Ascending aorta (tissue), 2 donors: ENCODE data around the gene RARB. TPM values are rescaled to one million over a fixed set of nuclear protein-coding genes. Genes with fewer than 3 reads are reported as not detected.

ENCODE experiments used
- DNase-seq, 2 donors: peaks; one replicate each; pipeline ENCODE4 v3.0.0-alpha.2; 2019; ENCODE audit warnings: low spot score in 2 of 2
- H3K27ac ChIP-seq, 2 donors: fragments of 200-600 bp; sonication (generic); one replicate each; pipeline ENCODE4 v1.5.1; 2016 to 2017; ENCODE audit warnings: mild to moderate bottlenecking in 1 of 2
- H3K27me3 ChIP-seq: fragments of 200-600 bp; sonication (generic); one replicate; pipeline ENCODE4 v1.5.1; 2017
- H3K36me3 ChIP-seq, 2 donors: fragments of 200-600 bp; sonication (generic); one replicate each; pipeline ENCODE4 v1.5.1; 2016
- H3K4me1 ChIP-seq, 2 donors: fragments of 200-600 bp; sonication (generic); one replicate each; pipeline ENCODE4 v1.5.1; 2016 to 2017; ENCODE audit warnings: mild to moderate bottlenecking in 1 of 2
- H3K4me3 ChIP-seq, 2 donors: fragments of 200-600 bp; sonication (generic); one replicate each; pipeline ENCODE4 v1.5.1; 2016 to 2017; ENCODE audit warnings: mild to moderate bottlenecking in 1 of 2
- H3K9me3 ChIP-seq, 2 donors: fragments of 200-600 bp; sonication (generic); one replicate each; pipeline ENCODE4 v1.5.1; 2016
- intact Hi-C: fragments of 100-400 bp; cut with DNase I; formaldehyde crosslinking; loops from one replicate; pipeline ENCODE4 v1.15.1; 2023
- total RNA-seq: library from RNA; depleted of rRNA; stranded (reverse); fragments of >200 nt; gene quantifications from one replicate; pipeline ENCODE4 v1.1.0, GENCODE V29; 2016
- TF ChIP-seq, protein P1 (sequence below), 3 experiments: fragments of 200-600 bp in 2 of 3; fragments of 450-650 bp in 1 of 3; sonication (generic) in 2 of 3; IDR thresholded peaks; one replicate each; pipeline ENCODE4 v1.5.1; 2016 to 2019; ENCODE audit warnings: antibody characterized with exemption in 3 of 3, mild to moderate bottlenecking in 1 of 3, moderate library complexity in 1 of 3

Gene RARB
- total RNA-seq, 1 donor from 2014 or later = 52.7 TPM

DNA sequence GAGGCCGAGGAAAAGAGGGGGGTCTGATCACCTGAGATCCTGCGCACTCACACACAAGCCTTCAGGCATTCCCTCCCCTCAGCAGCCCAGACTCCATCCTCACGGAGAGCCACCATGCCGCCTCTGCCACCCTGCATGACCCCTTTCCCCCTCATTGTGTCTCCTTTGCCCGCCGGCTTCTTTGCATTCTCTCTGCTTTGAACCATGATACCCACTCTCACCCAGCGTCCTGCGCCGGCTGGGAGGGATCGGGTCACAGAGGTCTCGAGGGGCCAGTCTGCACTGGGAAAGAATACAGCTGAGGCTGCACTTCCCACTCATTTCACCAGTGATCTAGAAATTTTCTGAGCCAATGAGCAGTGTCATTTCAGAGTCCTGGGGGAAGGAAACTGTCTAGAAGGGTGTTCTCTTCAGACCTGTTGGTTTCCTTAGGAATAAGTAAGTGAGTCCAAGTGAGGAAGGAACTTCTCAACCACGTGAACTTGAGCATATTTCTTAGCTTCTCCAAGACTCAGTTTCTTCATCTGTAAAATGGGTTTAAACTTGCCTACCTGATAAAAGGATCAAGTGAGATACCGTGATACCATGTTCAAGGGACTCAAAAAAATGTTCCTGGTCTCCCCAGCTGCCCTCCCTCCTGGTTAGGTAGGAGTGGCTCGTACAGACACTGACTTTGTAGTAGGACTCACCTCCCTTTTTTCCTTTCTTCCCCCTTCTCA, 139.9 kb downstream of the RARB start:
- Histone ChIP-seq H3K27me3 (no peaks in the 10 kb centered on the region), H3K36me3 (peaks cover 0 to 3% of the 10 kb centered on the region in 2 donors), H3K4me1 (no peaks in the 10 kb centered on the region), H3K27ac (no peak overlapping the region), H3K9me3 (no peaks in the 10 kb centered on the region), H3K4me3 (no peak overlapping the region)
- DNase-seq = no peak
- intact Hi-C loops = no loop called here
- TF ChIP-seq, protein P1, sequence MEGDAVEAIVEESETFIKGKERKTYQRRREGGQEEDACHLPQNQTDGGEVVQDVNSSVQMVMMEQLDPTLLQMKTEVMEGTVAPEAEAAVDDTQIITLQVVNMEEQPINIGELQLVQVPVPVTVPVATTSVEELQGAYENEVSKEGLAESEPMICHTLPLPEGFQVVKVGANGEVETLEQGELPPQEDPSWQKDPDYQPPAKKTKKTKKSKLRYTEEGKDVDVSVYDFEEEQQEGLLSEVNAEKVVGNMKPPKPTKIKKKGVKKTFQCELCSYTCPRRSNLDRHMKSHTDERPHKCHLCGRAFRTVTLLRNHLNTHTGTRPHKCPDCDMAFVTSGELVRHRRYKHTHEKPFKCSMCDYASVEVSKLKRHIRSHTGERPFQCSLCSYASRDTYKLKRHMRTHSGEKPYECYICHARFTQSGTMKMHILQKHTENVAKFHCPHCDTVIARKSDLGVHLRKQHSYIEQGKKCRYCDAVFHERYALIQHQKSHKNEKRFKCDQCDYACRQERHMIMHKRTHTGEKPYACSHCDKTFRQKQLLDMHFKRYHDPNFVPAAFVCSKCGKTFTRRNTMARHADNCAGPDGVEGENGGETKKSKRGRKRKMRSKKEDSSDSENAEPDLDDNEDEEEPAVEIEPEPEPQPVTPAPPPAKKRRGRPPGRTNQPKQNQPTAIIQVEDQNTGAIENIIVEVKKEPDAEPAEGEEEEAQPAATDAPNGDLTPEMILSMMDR (IDR thresholded peaks at IDR 0.05) = no peak

DNA sequence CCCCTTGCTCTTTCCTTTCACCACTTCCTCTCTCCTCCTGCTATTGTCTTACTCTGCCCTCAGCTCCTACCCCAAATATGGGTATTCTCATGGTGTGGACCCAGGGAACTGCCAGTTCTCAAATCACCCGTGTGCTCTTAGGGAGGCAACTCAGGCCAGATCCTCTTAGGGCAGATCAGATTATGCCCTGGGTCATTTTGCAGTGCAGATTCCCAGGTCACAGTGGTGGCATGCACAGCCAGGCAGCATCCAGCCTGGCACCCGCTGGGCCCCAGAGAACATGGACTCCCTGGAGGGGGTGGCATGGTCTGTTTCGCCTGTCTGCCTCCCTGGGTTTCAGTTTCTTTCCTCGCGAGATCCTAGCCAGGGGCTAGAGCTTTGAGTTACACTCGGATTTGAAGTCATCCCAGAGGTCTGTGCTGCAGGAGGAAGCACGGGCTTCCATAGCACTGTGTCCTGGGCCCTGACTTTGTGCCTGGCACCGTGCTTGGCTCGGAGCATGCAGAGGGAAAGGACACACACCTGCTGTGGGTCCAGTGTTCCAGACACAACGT, 140.5 kb downstream of the RARB start:
- H3K4me1 ChIP-seq = no peaks in the 10 kb centered on the region
- DNase-seq = no peak
- intact Hi-C loops = no loop called here
- H3K9me3 ChIP-seq = no peaks in the 10 kb centered on the region
- TF ChIP-seq, protein P1 (IDR thresholded peaks at IDR 0.05) = no peak
- no peaks in the 10 kb centered on the region for H3K27me3 ChIP-seq
- no peak overlapping the region for H3K27ac ChIP-seq
- H3K36me3 ChIP-seq = peaks cover 0 to 3% of the 10 kb centered on the region in 2 donors
- H3K4me3 ChIP-seq = no peak overlapping the region

DNA sequence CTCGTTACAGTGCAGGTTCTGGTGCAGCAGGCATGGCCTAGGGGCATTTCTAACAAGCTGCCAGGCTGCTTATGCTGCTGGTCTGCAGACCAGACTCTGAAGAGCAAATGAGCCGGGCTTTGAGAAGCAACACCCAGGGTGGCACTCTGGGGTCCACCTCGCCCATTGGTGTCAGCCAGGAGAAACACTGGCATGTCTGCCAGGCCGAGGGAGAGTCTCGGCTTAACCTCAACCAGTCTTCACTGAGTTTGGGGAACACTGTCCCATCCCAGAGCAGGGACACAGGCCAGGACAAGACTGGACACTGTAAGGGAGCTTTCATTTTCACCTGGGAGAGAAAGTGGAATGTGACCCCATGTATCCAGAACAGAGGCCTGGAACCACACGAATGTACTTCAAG, 143.2 kb downstream of the RARB start:
- H3K4me3 ChIP-seq = no peak overlapping the region
- H3K27ac ChIP-seq = no peak overlapping the region
- intact Hi-C loops = no loop called here
- TF ChIP-seq, protein P1 (IDR thresholded peaks at IDR 0.05) = no peak
- H3K27me3 ChIP-seq = no peaks in the 10 kb centered on the region
- peaks cover 0 to 3% of the 10 kb centered on the region in 2 donors for H3K36me3 ChIP-seq
- no peaks in the 10 kb centered on the region for H3K4me1 ChIP-seq
- H3K9me3 ChIP-seq = no peaks in the 10 kb centered on the region
- no peak for DNase-seq

DNA sequence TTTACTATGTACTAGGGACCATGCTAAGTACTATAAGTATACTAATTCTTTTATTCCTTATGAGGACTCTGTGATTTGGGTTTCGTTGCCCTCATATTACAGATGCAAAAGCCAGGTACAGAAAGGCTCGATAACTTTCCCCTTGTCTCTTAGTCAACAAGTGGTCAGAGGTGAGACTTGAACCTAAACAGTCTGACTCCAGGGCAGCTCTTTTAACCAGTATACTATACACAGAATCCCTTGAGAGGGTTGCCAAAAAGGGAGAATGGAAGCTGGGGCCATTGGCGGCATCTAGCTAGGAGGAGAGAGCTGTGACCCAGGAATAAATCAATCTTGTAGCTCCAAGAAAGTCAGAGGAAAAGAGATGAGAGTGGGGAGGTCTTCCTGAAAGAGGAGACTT, 144.3 kb downstream of the RARB start:
- intact Hi-C loops = no loop called here
- Histone ChIP-seq H3K4me3 (no peak overlapping the region), H3K27ac (no peak overlapping the region), H3K36me3 (peaks cover 0 to 3% of the 10 kb centered on the region in 2 donors), H3K9me3 (no peaks in the 10 kb centered on the region), H3K27me3 (no peaks in the 10 kb centered on the region), H3K4me1 (no peaks in the 10 kb centered on the region)
- TF ChIP-seq, protein P1 (IDR thresholded peaks at IDR 0.05) = no peak
- no peak for DNase-seq

DNA sequence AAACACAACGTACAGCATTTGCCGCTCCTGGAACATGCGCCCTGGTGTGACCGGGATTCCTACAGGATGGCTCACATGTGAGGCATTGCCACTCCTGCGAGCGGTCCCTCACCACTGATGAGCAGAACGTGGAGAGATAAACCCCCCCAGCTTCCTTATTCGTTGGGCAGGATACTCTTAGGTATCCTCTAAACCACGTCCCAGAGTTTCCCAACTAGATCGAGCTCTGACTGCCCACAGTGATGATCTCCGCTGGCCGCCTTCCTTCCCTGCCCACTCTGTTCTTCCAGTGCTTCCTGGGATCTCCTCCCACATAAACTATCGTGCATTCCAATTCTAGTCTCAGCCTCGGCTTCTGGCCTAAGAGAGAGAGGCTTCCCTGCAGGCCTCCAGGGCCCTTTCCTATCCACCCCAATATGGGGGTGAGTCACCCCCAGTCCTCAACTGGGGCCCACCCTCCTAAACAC, 144.9 kb downstream of the RARB start:
- Histone ChIP-seq H3K4me3 (no peak overlapping the region), H3K27ac (peak overlapping the region in 1 of 2 donors; percentile 18), H3K9me3 (no peaks in the 10 kb centered on the region), H3K4me1 (no peaks in the 10 kb centered on the region), H3K36me3 (peaks cover 0 to 3% of the 10 kb centered on the region in 2 donors), H3K27me3 (no peaks in the 10 kb centered on the region)
- TF ChIP-seq, protein P1 (IDR thresholded peaks at IDR 0.05) = no peak
- no peak for DNase-seq
- intact Hi-C loops = no loop called here
